NCI-H2107 treated with DMSO at 0.1 percent for 48 hours (cell line): Measurements from ENCODE around the gene TEK.
"Not testable (repeated sequence)": the region's sequence is repeated elsewhere in the genome, so short reads cannot be mapped to it uniquely, and the experiment has no call there.

Experiments used
- DNase-seq: peaks from one replicate; lab custom pipeline; 2025; ENCODE audit not compliant: unreplicated experiment; lab: John Stamatoyannopoulos, UW

Gene TEK

DNA sequence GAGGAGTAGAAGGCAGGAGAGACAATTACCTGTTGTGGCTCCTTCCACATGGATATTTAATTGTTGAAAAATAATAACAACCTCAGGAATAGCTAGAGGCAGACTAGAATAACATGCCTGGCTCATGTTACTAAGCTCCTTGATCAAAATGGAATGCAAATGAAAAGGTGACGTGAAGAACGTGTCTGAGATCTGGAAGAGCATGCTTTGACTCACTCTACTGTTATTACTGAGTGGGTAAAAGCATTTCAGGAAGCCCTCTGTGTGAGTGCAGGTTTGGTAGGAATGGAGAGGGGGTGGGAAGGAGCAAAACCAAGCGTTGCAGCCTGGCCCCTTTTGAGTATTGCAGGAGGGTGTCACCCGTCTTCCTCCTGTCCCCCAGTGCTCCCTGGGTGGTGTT lies 103.2 kb downstream of the TEK start:
- no peak for DNase-seq

DNA sequence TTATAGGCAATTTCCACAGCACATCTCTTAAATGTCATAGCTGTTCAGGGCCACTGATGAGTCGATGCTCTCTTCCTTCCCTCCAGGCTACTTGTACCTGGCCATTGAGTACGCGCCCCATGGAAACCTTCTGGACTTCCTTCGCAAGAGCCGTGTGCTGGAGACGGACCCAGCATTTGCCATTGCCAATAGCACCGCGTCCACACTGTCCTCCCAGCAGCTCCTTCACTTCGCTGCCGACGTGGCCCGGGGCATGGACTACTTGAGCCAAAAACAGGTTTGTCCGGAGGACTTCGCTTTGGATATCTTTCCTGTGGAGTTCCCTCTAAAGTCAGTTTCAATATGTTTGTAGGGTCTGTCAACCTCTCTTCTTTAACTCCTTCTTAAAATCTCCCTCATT lies 103.6 kb downstream of the TEK start:
- DNase-seq = no peak

DNA sequence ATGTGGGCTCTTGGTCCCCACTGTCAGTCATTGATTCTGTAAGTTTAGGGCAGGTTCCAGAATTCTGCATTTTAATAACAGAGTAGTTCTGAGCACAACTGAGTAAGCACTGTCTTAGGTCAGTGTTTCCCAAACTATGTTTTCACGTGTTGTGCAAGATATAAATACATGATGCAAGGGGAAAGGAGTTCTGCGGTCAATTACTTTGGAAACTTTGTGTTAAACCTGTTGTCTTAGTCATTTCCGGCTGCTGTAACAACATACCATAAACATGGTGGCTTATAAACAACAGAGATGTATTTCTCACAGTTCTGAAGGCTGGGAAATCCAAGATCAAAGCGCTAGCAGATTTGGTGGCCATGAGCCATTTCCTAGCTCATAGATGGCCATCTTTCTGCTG lies 118.2 kb downstream of the TEK start:
- DNase-seq = no peak

DNA sequence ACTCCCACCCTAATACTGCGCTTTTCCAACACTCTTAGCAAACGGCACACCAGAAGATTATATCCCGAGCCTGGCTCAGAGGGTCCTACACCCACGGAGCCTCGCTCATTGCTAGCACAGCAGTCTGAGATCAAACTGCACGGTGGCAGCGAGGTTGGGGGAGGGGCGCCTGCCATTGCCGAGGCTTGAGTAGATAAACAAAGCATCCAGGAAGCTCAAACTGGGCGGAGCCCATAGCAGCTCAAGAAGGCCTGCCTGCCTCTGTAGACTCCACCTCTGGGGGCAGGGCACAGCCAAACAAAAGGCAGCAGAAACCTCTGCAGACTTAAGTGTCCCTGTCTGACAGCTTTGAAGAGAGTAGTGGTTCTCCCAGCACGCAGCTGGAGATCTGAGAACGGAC lies 130.6 kb downstream of the TEK start:
- DNase-seq = not testable (repeated sequence)

DNA sequence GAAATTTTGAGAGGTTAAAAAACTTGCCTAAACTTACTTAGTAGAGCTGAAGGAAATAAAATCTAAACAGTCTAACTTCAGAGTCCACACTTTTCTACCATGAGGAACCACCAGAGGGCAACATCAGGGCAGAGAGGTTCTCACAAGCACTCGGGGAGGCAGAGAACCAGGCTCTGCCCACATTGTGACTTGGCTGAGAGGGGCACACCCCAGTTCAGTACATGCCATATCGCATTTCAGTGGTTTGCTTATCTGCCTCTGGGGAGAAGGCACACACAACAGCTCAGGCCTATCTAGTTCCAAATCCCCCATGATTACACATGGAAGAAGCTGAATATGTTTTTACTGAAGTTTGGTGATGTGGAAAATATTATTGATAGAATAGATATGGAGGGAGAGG lies 138.7 kb downstream of the TEK start:
- DNase-seq = peak; percentile 0

DNA sequence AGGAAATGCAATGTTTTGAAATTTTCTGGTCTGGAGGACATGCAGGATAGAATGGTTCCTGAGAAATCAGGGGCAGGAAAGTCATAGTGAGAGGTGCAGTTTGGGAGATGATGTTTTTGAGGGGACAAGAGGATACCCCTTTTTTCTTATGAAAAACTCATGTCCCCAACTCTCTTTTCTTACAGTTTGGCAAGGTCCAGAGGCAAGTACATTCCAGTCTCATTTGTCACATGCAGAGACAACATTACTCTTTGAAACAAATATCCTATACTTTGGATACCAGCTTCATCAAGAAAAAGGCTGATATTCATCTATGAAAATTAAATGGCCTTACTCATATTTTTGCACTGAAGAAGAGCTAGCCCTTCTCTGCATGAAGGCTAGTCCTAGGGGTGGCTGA lies 139.7 kb downstream of the TEK start:
- DNase-seq = no peak

DNA sequence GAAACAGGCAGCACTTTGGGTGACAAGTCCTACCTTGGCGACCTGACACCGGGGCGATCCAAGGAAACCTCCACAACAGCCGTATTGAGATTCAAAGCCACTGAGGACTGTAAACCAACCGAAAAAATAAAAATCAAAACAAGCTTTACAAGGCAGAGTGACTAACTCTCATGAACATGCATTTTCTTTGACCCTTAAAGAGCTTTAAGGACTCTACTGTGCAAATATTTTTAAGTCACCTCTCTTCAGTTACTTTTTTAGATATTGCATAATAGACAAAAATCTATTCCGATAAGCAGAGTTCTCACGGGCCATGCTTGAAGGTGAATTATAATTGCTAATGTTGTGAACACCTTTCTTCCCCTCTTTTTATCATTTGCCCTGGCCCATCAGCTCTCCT lies 149.6 kb downstream of the TEK start:
- DNase-seq = no peak

DNA sequence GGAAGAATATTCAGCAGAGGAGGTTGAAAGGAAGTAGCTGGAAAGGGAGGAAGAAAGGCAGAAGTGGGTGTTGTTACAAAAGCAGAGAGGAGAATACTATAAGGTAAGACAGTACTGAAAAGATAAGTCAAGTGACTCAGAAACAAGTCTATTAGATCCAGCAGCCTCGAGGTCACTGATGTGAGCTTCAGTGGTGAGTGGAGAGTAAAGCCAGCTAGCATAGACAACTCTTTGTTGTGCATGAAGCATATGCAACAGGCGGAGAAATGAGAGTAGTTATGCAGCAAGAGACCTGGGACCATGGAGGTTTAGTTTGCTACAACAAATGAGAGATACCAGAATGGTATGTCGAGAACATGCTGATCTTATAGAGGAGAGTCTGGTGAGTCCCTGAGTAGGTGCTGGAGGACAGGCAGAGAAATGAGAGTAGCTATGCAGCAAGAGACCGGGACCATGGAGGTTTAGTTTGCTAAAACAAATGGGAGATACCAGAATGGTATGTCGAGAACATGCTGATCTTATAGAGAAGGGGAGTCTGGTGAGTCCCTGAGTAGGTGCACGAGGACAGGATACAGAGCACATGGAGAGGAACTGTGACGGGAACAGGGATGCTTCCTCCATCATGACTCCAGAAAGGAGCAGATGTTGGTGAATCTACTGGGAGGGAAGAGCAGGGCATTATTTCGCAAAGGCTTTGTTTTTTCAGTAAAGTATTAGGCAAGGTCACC lies 151.9 kb downstream of the TEK start:
- DNase-seq = no peak

DNA sequence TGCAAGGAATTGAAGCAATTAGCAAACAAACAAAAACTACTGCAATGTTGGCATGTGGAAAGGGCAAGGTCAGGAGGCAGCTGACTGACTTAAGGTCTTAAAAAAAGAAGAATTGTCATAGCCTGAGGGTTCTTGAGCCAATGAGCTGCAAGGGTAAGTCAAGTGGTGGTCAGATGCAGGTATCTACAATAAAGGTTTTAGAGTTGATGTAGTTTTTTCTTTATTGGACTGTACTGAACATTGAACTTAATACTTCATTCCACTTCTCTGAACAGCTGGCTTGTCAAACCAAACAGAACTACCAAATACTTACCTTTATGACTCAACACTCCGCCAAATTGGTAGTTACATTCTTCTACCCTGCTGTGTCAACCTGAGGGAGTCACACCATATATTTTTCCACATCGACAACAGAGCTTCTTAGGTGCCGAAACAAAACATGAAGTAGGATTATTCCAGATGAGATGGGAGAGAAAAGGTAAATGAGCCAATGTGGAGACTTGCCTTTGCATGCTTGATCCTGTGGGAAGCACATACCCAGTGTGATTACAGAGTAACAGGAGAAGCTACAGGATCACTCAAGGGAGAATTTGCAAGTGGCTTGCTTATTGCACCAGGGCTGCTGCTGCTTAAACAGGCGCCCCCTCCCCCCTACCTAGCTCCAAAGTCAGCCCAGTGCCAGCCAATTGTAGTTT lies 152.6 kb downstream of the TEK start:
- DNase-seq = no peak

DNA sequence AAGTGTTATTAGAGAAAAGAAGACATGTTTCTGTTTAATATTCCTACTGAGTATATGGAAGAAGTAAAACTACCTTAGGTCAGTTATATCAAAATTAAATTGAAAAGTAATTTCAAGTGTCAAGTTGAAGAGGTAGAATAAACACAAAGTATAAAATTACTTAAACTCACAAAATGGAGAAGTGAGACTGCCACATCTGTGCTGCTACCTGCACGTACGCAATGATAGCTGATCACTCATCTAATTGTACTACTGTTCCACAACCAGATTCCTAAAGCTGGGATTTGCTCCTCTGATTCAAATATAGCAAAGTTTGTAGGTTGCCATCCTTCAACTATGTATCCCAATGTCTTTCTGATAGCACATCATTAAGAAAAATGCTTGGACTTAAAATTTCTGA lies 163.1 kb downstream of the TEK start:
- DNase-seq = no peak

DNA sequence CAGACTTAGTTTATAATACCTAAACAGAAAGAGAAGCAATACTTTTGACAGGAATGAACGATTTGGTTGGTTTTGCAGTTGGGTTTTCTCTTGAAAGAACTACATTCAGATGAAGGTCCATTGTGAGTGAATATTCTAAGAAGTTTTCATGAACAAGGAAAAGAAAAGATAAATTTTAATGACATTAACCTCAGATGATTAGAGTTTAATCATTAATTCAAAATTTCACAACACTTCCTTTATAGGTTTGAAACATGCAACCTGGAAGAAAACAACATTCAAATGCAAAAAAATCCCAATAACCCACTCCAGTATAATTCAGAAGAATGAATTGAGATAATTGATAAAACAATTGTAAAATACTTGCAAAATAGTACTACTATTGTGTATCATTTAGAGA lies 164.2 kb downstream of the TEK start:
- DNase-seq = no peak

DNA sequence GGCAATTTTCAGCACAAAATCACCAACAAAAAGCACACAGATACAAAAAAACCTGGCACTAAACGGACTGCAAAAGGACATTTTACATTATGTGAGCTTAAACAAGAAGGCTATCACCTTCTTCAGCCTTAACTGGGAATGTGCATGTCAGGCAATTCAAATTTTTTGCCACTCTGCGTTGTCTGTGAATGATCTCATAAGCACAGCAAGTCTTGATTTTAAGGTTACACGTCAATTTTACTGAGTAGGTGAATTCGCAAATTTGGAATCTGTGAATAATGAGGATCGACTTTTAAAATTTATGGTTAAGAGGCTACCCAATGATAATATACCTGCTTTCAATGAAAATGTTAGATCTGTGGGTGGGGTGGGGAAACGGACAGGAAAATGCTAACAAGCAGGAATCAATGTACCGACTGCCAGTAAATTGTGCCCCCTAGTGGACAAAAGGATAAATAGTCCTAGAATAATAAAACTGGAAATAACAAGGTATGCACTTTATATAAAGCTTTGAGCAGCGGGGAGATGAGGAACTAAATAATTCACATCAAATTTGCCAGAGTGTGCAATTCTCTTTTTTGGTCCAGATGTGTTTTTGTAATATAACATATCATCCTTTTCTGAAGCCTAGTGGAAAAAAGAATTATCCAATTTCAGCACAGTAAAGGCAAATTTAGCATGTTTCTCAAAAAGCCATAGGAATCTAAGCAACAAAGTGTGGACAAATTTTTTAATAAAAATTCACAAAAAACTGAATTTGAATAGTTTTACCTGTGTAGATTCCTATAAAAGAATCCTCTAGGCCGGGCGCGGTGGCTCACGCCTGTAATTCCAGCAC lies 167.4 kb downstream of the TEK start:
- peak; percentile 63 for DNase-seq

DNA sequence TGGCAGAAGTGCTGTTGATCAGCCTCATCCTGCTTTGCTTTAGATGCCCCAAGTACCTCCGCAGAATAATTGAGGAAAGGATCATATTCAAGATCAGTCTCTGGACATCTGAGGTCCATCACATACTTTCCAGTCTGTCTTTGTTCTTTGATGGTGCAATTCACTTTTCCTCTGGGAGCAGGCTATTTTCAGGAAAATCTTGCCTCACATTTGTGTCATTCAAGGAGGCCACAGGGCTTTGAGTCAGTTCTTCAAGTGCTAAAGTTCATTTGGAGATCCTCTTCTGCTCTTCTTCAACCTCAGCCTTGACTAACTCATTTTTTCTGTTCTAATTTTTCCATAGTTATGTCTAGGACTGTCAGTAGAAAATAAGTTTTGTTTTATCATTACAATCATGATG lies 169.3 kb downstream of the TEK start:
- no peak for DNase-seq

DNA sequence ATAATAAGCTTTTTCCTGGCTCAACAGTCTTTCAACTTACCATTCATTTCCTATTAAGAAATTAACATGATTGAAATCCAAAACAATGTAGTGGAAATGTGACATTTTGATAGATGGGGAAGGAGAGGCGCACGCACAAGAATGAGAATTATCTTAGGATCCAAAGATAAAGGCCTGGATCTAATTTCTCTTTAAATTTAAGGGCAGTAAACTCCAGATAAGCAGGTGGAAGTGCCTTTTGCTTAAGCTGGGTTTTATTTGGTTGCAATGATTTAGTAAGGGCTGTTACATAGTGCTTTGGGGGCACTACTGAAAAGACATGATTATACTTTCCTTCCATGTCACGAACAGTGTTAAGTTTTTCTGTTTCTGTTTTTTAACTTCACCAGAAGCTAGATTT lies 170.6 kb downstream of the TEK start:
- DNase-seq = no peak
